Epithelial cell of esophagus (primary cell): ENCODE measurements around the gene MTURN.

ENCODE experiments used
- DNase-seq: peaks from one replicate; pipeline ENCODE4 v3.0.0; 2010; ENCODE audit warnings: low read depth
- H3K4me3 ChIP-seq: 2 replicates; pipeline ENCODE4 v1.5.1; 2011; ENCODE audit warnings: mild to moderate bottlenecking, low read length, control low read depth
- TF ChIP-seq, protein P1 (sequence below): IDR thresholded peaks from 2 replicates; pipeline ENCODE4 v1.5.1; 2011; ENCODE audit warnings: low read depth, mild to moderate bottlenecking, low read length, control low read depth, inconsistent platforms; ENCODE audit not compliant: insufficient read depth; ENCODE audit errors: missing control alignments

MTURN gene

DNA sequence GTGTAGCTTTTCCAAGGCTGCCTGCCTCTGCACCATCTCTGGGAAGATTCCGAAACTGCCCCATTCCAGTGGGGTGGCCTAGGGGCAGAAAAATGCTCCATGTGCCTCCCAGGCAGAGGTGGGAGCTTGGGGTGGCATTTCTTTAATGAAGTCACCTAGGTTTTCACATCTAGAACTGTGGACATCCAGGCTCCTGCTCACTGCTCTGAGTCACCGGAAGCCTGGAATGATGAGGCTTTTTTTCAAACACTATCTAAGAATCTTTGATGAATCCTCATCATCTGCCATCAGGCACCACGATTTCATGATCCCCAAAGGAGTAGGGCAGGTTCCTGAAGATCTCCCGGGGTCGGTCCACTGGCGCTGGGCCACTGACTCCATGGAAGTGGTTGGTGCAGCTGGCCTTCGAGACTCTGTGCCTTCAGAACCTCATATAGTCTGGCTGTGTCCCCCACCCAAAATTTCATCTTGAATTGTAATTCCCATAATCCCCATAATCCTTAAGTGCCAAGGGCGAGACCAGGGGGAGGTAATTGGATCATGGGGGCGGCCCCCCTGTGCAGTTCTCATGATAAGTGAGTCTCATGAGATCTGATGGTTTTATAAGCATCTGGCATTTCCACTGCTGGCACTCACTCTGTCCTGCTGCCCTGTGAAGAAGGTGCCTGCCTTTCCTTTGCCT, 37.1 kb downstream of the MTURN start:
- TF ChIP-seq, protein P1, sequence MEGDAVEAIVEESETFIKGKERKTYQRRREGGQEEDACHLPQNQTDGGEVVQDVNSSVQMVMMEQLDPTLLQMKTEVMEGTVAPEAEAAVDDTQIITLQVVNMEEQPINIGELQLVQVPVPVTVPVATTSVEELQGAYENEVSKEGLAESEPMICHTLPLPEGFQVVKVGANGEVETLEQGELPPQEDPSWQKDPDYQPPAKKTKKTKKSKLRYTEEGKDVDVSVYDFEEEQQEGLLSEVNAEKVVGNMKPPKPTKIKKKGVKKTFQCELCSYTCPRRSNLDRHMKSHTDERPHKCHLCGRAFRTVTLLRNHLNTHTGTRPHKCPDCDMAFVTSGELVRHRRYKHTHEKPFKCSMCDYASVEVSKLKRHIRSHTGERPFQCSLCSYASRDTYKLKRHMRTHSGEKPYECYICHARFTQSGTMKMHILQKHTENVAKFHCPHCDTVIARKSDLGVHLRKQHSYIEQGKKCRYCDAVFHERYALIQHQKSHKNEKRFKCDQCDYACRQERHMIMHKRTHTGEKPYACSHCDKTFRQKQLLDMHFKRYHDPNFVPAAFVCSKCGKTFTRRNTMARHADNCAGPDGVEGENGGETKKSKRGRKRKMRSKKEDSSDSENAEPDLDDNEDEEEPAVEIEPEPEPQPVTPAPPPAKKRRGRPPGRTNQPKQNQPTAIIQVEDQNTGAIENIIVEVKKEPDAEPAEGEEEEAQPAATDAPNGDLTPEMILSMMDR = no peak
- no peak overlapping the region for H3K4me3 ChIP-seq
- DNase-seq = peak; percentile 85

DNA sequence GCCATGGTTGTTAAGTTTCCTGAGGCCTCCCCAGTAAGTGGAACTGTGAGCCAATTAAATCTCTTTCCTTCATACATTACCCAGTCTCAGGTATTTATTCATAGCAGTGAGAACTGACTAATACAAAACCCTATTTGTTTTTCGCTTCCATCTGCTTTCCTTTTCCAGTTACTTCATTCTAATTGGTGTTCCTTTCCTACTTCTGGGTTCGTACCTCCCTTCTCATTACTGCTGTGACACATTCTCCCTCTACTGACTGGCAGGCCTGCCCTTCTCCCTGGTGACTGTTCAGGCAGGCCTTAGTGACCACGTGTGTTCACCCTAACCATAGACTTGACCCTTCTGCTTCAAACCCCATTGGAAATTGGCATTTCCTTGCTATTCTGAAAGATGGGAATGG, 37.7 kb downstream of the MTURN start:
- H3K4me3 ChIP-seq = no peak overlapping the region
- peak; percentile 94 for DNase-seq
- TF ChIP-seq, protein P1 = no peak

DNA sequence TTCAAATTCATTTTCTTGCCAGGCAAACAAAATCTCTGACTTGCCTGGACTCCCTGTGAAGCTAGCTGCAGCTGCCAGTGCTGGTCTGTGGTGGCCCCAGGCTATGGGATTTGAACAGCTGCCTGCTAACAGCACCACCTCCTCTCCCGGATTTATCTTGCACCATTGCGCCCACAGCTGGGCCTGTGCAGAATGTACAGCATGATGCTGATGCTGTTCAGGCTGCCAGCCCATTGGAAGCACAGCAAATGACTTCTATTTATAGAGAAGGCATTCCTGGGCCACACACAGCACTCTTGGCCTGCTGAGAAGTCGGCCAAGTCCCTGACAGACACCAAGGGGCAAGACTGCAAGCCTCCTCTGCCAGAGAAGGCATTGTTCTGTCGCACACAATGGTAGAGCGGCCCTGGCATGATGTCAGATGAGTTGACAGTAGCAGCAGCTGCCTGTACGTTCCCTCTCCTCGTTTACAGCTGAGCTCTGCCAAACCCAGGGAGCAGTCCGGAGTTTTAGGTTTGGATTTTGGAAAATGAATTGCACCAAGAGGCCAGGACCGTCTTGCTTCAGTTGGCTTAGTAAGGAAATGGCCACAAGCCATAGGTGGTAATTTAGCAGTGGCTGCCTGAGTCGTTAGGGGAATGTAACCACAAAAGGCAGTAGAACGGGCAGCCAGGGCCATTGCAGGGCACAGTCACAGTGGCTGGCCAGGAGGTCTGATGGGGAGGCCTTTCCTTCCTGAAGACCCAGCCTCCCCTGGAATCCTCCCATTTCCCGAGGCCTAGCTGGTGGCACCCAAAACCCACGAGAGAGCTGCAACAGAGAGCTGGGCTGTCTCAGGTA, 38.5 kb downstream of the MTURN start:
- H3K4me3 ChIP-seq = no peak overlapping the region
- DNase-seq = peak; percentile 100
- TF ChIP-seq, protein P1 = peak; percentile 68

DNA sequence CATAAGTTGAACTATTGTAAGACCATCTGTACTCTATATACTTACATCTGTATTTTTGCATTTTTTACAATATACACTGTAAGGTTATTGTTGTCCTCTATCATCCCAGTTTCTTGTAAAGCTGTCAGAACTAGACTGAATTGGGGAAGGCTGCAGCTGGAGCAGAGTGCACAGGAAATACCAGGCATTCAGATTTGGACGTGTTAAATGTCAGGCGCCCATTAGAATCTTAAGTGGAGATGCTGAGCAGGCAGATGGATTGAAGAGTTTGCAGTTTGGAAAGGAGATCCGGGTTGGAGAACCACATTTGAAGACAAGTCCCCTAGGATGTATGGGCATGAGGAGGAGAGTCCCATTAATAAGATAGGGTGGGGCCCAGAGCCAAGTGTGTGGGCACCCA, 40.4 kb downstream of the MTURN start:
- DNase-seq = no peak
- H3K4me3 ChIP-seq = no peak overlapping the region
- TF ChIP-seq, protein P1 = no peak

DNA sequence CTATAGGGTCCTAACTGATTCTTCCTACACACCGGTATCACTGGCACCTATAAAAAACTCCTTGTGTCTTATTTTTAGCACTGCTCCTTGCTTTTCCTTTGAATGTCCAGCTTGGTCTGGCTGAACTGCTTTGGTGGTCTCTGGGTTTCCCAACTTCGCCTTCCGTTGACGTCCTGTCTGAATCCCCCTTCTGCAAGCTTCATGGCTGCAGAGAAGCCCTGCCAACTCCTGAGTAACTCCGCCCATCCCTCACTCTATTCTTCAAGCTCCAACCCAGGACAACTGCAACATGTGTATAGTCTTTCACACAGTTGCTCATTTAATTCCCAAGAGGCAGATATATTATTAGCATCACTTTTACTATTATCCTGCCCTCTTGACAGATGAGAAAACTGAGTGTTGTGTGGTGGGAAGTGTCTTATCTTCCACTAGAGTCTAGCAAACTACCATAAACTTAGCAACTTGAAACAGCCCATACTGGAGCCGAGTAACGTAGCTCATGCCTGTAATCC, 40.9 kb downstream of the MTURN start:
- H3K4me3 ChIP-seq = no peak overlapping the region
- DNase-seq = no peak
- TF ChIP-seq, protein P1 = no peak

DNA sequence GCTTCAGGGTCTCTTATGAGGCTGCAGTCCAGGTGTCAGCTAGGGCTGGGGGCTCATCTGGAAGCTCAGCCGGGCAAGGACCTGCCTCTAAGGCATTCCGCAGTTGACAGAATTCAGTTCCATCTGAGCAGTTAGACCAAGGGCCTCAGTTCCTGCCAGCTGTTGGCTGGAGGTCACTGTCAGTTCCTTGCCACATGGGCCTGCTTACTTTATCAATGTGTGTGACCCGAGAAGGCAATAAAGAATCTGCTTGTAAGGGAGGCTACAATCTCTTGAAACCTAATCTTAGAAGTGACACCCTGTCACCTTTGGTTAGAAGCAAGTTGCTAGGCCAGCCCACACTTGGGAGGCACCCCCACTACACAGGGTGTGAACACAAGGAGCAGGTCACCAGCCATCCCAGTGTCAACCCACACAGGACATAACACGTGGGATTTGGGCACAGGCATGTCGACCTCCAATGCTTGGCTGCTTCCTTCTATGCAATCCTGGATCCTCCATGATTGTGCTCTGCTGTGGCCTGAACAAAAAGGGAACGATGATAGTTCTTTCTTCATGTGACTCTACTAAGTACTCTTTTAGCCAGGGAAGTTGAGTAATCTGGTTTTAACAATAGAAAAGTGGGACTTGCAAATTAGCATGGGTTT, 41.8 kb downstream of the MTURN start:
- TF ChIP-seq, protein P1 = no peak

More for the DNA sequence above, 41.8 kb downstream of the MTURN start:
- DNase-seq = no peak
- H3K4me3 ChIP-seq = no peak overlapping the region
